LNCaP clone FGC (cell line): ENCODE measurements around the gene FBXO47.

Experiments
- DNase-seq: peaks from one replicate; pipeline ENCODE4 v3.0.0-alpha.2; 2011; ENCODE audit warnings: low read depth
- H3K4me3 ChIP-seq: 2 replicates; pipeline ENCODE4 v1.5.1; 2011; ENCODE audit warnings: mild to moderate bottlenecking, low read depth, low read length, control low read depth
- CTCF ChIP-seq: IDR thresholded peaks from 2 replicates; pipeline ENCODE4 v1.5.1; 2012; ENCODE audit warnings: mild to moderate bottlenecking; ENCODE audit not compliant: control insufficient read depth, insufficient read depth; ENCODE audit errors: extremely low read depth

FBXO47 gene

GRCh38 chr17:39012725-39013124 lies 45.5 kb upstream of the FBXO47 start:
- H3K4me3 ChIP-seq: no peak overlapping the region
- no peak for DNase-seq
- no peak for TF ChIP-seq CTCF

DNA sequence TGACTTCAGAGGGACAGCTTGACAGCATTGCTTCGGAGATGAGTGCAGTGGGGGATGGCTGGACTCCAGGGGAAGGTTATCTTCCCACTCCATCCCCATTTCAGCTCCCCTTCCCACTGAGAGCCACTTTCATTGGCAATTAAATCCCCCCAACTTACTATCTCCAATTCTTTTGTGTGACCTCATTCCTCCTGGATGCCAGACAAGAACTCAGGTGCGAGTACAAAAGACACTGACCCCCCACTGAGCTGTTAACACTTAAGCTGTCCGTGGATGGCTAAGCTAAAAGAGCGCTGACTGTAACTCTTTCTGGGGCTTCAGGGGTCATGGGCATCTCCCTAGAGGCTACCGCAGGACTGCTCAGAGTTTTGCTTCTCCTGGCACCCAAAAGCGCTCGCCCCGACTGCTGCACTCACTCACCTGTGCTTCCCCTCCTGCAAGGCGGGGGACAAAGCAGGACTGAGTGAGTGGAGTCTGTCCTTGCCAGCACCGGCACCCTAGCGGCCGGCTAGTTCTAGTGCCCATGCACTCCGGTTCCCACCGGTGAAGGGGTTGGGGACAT lies 44.8 kb upstream of the FBXO47 start:
- DNase-seq: no peak
- no peak for TF ChIP-seq CTCF
- no peak overlapping the region for H3K4me3 ChIP-seq

GRCh38 chr17:39009581-39010001 lies 42.4 kb upstream of the FBXO47 start:
- no peak for TF ChIP-seq CTCF
- no peak for DNase-seq
- no peak overlapping the region for H3K4me3 ChIP-seq

- no peak for DNase-seq
- H3K4me3 ChIP-seq: no peak overlapping the region
- TF ChIP-seq CTCF: no peak
Measured at GRCh38 chr17:39008633-39009032, 41.4 kb upstream of the FBXO47 start.

- H3K4me3 ChIP-seq: no peak overlapping the region
- TF ChIP-seq CTCF: no peak
- DNase-seq: no peak
Measured at GRCh38 chr17:39002991-39003715, 36.0 kb upstream of the FBXO47 start.

- no peak for TF ChIP-seq CTCF
- DNase-seq: no peak
- no peak overlapping the region for H3K4me3 ChIP-seq
Measured at GRCh38 chr17:39001703-39002637, 34.8 kb upstream of the FBXO47 start.
